Thyroid gland (tissue), 4 donors: Measurements from ENCODE around the gene PRM1. TPM values are rescaled to one million over a fixed set of nuclear protein-coding genes. Genes with fewer than 3 reads are reported as not detected.

Source experiments
- DNase-seq, 2 donors: peaks; one replicate each; pipeline ENCODE4 v3.0.0-alpha.2; 2019
- H3K27ac ChIP-seq, 3 donors: fragments of 200-600 bp; sonication (generic); 1 replicate in 2 of 3; 2 replicates in 1 of 3; pipeline ENCODE4 v1.5.1; 2016 to 2019; ENCODE audit warnings: mild to moderate bottlenecking in 1 of 3, moderate library complexity in 1 of 3
- H3K27me3 ChIP-seq: fragments of 200-600 bp; sonication (generic); one replicate; pipeline ENCODE4 v1.5.1; 2019
- H3K36me3 ChIP-seq, 2 donors: fragments of 200-600 bp; sonication (generic); one replicate each; pipeline ENCODE4 v1.5.1; 2016 to 2019
- H3K4me1 ChIP-seq, 2 donors: fragments of 200-600 bp; sonication (generic); one replicate each; pipeline ENCODE4 v1.5.1; 2017 to 2019
- H3K4me3 ChIP-seq, 3 donors: fragments of 200-600 bp; sonication (generic); replicated peaks in 1 of 3; 1 replicate in 2 of 3; 2 replicates in 1 of 3; pipeline ENCODE4 v1.5.1; 2016; ENCODE audit warnings: mild to moderate bottlenecking in 1 of 3
- H3K9me3 ChIP-seq: fragments of 200-600 bp; sonication (generic); one replicate; pipeline ENCODE4 v1.5.1; 2017
- CTCF ChIP-seq, 6 experiments: fragments of 200-600 bp in 3 of 6; fragments of 450-650 bp in 3 of 6; sonication (generic) in 3 of 6; IDR thresholded peaks; one replicate each; pipeline ENCODE4 v1.5.1; 2016 to 2019; ENCODE audit warnings: antibody characterized with exemption in 6 of 6, mild to moderate bottlenecking in 2 of 6, inconsistent platforms in 1 of 6, moderate library complexity in 1 of 6
- POLR2A ChIP-seq, 2 donors: fragments of 450-650 bp; IDR thresholded peaks; one replicate each; pipeline ENCODE4 v1.6.1; 2017; ENCODE audit warnings: antibody characterized with exemption in 2 of 2, mild to moderate bottlenecking in 2 of 2, moderate library complexity in 1 of 2
- WGBS, 2 donors: methylation state at CpG; one replicate each; pipeline ENCODE4 v1.1.5; 2017; 5-methylcytosine and 5-hydroxymethylcytosine counted together
- intact Hi-C: fragments of 100-400 bp; cut with DNase I; formaldehyde crosslinking; loops from one replicate; pipeline ENCODE4 v1.15.1; 2023
- total RNA-seq, 4 donors: library from RNA; depleted of rRNA; stranded (reverse); fragments of >200 nt; gene quantifications; one replicate each; pipeline ENCODE4 v1.2.3, GENCODE V29; 2016

The PRM1 gene
- total RNA-seq, 4 donors from 2014 or later: 13.7 to 335 TPM; not detected in 2

GRCh38 chr16:11274964-11275363, 6.2 kb downstream of the PRM1 start:
- Histone ChIP-seq H3K4me1 (no peaks in the 10 kb centered on the region), H3K27me3 (no peaks in the 10 kb centered on the region), H3K9me3 (no peaks in the 10 kb centered on the region), H3K4me3 (no peak overlapping the region), H3K36me3 (no peaks in the 10 kb centered on the region), H3K27ac (no peak overlapping the region)
- TF ChIP-seq CTCF (IDR thresholded peaks at IDR 0.05) (no peak), POLR2A (IDR thresholded peaks at IDR 0.05) (no peak)
- no peak for DNase-seq
- WGBS, 2 donors: 90 to 98% methylated on average over 7 of the region's 7 CpGs
- intact Hi-C loops: no loop called here

DNA sequence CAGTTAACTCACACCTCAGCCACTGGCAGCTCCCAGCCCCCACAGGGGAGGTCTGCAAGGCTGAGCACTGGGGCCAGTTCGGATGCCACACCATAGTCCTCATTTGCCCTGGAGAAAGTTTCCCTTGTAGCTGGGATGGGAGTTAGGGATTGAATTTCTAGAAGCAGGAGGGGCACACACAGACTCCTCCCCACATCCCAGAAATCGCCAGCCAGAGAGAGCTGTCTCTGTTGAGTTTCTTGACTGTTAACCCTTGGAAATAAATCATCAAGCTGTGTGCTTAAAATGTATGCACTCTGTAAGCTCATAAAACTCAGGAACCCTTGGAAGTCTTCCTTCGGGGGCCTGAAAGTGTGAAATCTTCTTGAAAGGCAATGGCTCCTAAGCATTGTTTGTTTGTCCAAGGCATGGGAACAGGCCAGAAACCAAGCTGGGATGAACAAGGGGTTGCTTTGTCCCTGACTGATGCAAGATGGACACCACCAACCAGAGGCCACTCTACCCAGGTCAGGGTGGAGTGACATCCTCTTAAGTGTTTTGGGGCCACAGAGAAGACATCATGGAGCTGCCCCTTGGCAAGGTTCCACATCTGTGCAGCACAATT, 7.3 kb downstream of the PRM1 start:
- intact Hi-C loops: no loop called here
- Histone ChIP-seq H3K4me3 (no peak overlapping the region), H3K27ac (no peak overlapping the region)

GRCh38 chr16:11272921-11273720, 8.0 kb downstream of the PRM1 start, which contains the start of gene PRM3:
Gene PRM3, minus strand, starts transcription at chr16:11273629. Its CDS starts 34 bp downstream, at chr16:11273595.
- Histone ChIP-seq H3K27me3 (no peaks in the 10 kb centered on the region), H3K4me1 (no peaks in the 10 kb centered on the region), H3K9me3 (no peaks in the 10 kb centered on the region), H3K4me3 (no peak within 1 kb of the TSS), H3K36me3 (no peaks in the 10 kb centered on the region), H3K27ac (no peak within 1 kb of the TSS)
- WGBS, 2 donors: 79 to 85% methylated on average over 26 to 30 of the region's 30 CpGs
- intact Hi-C loops: no loop called here
- no peak for TF ChIP-seq POLR2A (IDR thresholded peaks at IDR 0.05)
- TF ChIP-seq CTCF (IDR thresholded peaks at IDR 0.05): no peak
- DNase-seq: no peak

More for the DNA sequence above, 7.3 kb downstream of the PRM1 start:
- Histone ChIP-seq H3K9me3 (no peaks in the 10 kb centered on the region), H3K27me3 (no peaks in the 10 kb centered on the region), H3K4me1 (no peaks in the 10 kb centered on the region), H3K36me3 (no peaks in the 10 kb centered on the region)
- no peak for DNase-seq
- TF ChIP-seq CTCF (IDR thresholded peaks at IDR 0.05) (no peak), POLR2A (IDR thresholded peaks at IDR 0.05) (no peak)
- WGBS, 2 donors: 46 to 72% methylated on average over 2 to 3 of the region's 3 CpGs

DNA sequence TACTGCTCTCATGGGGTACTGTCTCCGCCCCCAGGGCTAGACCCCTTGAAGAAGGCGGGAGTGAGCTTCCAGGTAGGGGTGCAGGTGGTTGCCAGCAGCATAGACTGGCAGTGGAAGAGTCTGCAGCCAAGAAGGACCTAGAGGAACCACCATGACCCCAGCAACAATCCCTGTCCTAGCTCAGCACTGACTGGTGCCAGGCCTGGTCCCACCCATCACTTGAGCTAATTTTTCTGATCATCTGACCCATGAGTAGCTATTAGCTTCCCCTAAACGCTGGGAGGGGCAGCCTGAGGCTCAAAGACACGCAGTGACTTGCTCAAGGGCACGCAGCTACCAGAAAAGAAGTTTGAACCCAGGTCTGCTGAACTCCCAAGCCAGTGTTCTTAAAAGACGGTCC, 8.6 kb downstream of the PRM1 start:
- intact Hi-C loops: no loop called here
- no peaks in the 10 kb centered on the region for H3K9me3 ChIP-seq
- H3K27ac ChIP-seq: no peak overlapping the region
- no peaks in the 10 kb centered on the region for H3K27me3 ChIP-seq
- WGBS, 2 donors: 81 to 92% methylated on average over 4 to 6 of the region's 6 CpGs
- no peak for TF ChIP-seq POLR2A (IDR thresholded peaks at IDR 0.05)
- no peak for TF ChIP-seq CTCF (IDR thresholded peaks at IDR 0.05)
- H3K4me1 ChIP-seq: no peaks in the 10 kb centered on the region
- H3K36me3 ChIP-seq: no peaks in the 10 kb centered on the region
- DNase-seq: no peak
- no peak overlapping the region for H3K4me3 ChIP-seq

- H3K27ac ChIP-seq: no peak overlapping the region
- no peaks in the 10 kb centered on the region for H3K9me3 ChIP-seq
- no peak for DNase-seq
- no peaks in the 10 kb centered on the region for H3K4me1 ChIP-seq
- no peak overlapping the region for H3K4me3 ChIP-seq
- H3K36me3 ChIP-seq: no peaks in the 10 kb centered on the region
- WGBS, 2 donors: 95 to 98% methylated on average over 9 to 10 of the region's 10 CpGs
- TF ChIP-seq POLR2A (IDR thresholded peaks at IDR 0.05) (no peak), CTCF (IDR thresholded peaks at IDR 0.05) (no peak)
- no peaks in the 10 kb centered on the region for H3K27me3 ChIP-seq
- intact Hi-C loops: no loop called here
Observed at GRCh38 chr16:11271610-11272009, 9.5 kb downstream of the PRM1 start.
